Head of caudate nucleus (tissue), 42 donors: ENCODE measurements around the gene GPR63.
A peak's percentile ranks its signal among the peaks of the same experiment; 100 is the strongest.
"Not testable (repeated sequence)": the region's sequence is repeated elsewhere in the genome, so short reads cannot be mapped to it uniquely, and the experiment has no call there.

Source experiments
- DNase-seq, 42 donors: peaks; one replicate each; pipeline versions ENCODE4 v3.0.0 to v3.0.0-alpha.2; 2020 to 2021; ENCODE audit warnings: mixed read lengths in 7 of 42
- intact Hi-C: fragments of 100-400 bp; cut with DNase I; formaldehyde crosslinking; loops from one replicate; pipeline ENCODE4 v1.15.0; 2022

The GPR63 gene

GRCh38 chr6:96837081-96837971 is at the start of gene GPR63:
TSS of gene GPR63 (minus strand) at chr6:96837477. CDS start at chr6:96799731, 37,746 bp downstream.
- peak; percentile 46 to 92 (median 77) for DNase-seq
- intact Hi-C loops: no loop called here

- intact Hi-C loops: no loop called here
- no peak for DNase-seq
These were observed 49.2 kb upstream of the GPR63 start for GRCh38 chr6:96886519-96886918.

DNA sequence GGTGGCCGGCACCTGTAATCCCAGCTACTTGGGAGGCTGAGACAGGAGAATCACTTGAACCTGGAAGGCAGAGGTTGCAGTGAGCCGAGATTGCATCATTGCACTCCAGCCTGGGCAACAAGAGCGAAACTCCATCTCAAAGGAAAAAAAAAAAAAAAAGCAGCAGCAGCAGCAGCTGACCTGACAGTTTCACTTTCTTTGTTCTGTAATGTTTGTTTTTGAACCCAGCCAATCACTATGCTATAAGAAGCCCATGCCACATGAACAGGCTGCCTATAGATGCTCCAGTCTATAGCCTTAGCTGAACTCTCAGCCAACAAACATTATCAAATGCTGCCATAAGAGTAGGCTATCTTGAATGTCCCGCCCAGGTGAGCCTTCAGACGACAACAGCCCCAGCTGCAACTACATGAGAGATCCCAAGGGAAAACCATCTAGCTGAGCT is 47.9 kb upstream of the GPR63 start:
- DNase-seq, intact Hi-C loops: not testable (repeated sequence)

- intact Hi-C loops: no loop called here
- peak in 2 of 42 donors; percentile 24 to 37 for DNase-seq
These were observed 40.9 kb upstream of the GPR63 start for GRCh38 chr6:96878143-96878542.

DNA sequence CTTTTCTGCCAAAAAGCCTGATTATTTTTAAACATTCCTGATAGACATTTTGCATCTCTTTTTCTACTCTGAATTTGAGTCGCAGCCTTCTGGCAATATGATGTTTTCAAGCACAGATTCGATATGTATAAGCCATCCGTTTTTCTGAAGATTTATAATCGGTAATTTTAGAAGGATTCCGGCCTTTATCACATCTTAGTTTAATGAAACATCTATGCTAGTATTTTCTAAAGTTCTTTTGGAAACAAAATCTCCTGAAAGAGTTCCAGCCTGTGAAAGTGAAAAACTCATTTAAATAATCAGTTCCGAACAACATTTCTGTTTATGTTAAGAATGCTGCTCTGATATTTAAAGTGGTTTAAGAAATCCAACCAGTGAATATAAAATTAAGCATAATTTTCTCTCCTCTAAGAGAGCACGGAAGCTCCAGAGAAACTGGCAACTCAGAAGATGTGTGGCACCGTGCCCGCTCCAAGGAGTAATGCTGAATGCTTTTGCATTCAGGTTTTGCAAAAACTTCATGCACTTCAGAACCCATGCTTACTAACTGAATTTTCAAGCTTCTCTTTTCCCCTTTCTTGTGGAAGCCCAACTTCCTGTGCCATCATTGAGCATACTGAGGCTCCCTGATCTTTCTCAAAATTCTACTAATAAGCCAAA is 39.7 kb upstream of the GPR63 start:
- DNase-seq: peak in 28 of 42 donors; percentile 6 to 59 (median 23)
- intact Hi-C loops: no loop called here

DNA sequence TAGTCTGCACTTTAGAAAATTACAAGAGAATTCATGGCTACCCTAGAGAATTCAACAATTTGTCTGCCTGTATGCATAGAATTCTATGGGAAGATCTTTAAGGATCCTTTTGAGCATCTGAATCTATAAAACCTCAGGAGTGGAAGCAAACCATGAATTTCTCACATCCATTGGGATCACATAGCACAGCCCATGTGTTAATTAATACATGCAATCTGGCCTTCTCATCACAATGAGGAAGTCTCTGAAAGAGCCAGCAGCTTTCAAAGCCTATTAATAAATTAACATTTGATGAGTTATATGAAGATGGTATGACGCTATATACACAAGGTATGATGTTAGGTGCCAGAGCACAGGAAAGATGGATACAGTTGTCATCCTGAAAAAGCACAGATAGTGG is 35.7 kb upstream of the GPR63 start:
- no peak for DNase-seq
- intact Hi-C loops: no loop called here

- intact Hi-C loops: no loop called here
- DNase-seq: no peak
These were observed 27.8 kb upstream of the GPR63 start for GRCh38 chr6:96865055-96865405.

- intact Hi-C loops: no loop called here
- no peak for DNase-seq
These were observed 27.2 kb upstream of the GPR63 start for GRCh38 chr6:96864216-96865054.

GRCh38 chr6:96862560-96862959 is 25.3 kb upstream of the GPR63 start:
- no peak for DNase-seq
- intact Hi-C loops: no loop called here

- DNase-seq: no peak
- intact Hi-C loops: no loop called here
These were observed 24.3 kb upstream of the GPR63 start for GRCh38 chr6:96861588-96861987.

GRCh38 chr6:96856856-96857255 is 19.6 kb upstream of the GPR63 start:
- intact Hi-C loops: no loop called here
- DNase-seq: no peak

DNA sequence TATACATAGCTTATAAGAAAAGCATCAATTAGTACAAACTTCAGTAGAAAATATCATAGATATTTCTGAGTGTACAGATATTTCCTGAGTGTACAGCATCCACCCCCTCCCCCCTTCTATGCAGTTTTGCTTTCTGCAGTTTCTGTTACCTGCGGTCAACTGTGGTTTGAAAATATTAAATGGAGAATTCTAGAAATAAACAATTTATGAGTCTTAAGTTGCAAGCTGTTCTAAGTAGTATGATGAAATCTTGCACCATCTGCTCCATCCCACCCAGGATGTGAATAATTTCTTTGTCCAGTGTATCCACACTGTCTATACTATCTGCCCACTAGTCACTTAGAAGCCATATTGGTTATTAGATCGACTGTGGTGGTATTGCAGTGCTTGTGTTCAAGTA is 15.8 kb upstream of the GPR63 start:
- DNase-seq: no peak
- intact Hi-C loops: no loop called here

- intact Hi-C loops: no loop called here
- DNase-seq: no peak
These were observed 15.3 kb upstream of the GPR63 start for GRCh38 chr6:96852605-96853004.

DNA sequence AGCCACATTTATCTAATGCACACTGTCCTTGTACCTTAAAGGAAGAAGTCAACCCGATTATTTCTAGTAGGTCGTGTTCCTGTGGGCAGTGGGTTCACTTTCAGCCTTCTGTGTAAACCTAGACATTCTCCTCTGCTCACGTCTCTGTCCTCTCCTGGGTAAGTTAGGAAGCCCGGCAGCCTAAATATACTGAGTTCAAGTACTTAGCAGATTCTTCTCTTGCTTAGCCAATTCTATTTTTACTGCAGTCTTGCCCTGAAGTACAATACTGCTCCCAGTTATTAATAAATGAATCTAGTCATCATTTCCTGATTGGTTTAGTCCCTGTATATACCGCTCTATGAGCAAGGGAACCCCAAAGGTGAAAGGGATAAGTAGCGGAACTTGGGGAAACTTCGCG is 14.6 kb upstream of the GPR63 start:
- intact Hi-C loops: no loop called here
- no peak for DNase-seq

DNA sequence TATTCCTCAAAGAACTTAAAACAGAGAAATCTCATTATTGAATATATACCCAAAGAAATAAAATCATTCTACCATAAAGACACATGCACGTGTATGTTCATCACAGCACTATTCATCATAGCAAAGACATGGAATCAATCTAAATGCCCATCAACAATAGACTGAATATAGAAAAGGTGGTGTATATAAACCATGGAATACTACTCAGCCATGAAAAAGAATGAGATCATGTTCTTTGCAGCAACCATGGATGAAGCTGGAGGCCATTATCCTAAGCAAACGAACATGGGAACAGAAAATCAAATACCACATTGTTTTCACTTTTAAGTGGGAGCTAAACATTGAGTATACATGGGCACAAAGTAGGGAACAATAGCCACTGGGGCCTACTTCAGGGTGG is 12.3 kb upstream of the GPR63 start:
- intact Hi-C loops: no loop called here
- no peak for DNase-seq

DNA sequence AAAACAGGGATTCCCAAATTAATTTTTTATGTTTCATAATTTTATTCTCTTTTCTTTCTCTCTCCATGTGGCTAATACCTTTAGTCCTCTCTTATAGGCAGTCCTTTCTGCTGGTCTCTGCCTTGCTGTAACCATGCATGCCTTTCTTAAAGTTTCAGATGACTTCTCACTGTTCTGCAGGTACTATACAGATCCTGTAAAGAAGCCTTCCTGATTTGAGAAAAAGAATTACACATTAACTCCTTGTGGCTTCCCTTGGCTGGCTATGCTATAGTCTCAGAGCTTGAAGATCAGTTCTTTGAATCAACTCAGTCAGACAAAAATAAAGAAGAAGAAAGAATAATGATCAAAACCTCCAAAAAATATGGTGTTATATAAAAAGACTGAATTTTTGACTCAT is 7.3 kb upstream of the GPR63 start:
- intact Hi-C loops: no loop called here
- no peak for DNase-seq

DNA sequence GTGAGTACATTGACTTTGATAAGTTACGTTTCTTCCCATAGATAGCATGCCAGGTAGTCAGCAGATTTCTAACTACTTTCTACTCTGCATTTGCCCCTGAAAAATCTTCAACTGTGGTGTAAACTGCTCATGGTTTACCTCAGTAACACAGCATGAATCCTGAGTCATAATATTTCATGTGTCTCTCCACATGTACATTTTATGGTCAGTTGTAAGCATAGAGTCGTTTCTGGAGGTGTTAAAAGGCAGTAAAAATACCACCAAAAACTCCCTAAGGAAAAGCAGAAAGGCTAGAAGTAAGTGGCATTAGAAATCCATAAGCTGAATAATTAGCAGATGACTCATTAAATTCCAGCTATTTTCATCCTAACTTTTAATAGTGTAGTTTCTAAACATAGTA is 4.1 kb upstream of the GPR63 start:
- intact Hi-C loops: no loop called here
- no peak for DNase-seq

DNA sequence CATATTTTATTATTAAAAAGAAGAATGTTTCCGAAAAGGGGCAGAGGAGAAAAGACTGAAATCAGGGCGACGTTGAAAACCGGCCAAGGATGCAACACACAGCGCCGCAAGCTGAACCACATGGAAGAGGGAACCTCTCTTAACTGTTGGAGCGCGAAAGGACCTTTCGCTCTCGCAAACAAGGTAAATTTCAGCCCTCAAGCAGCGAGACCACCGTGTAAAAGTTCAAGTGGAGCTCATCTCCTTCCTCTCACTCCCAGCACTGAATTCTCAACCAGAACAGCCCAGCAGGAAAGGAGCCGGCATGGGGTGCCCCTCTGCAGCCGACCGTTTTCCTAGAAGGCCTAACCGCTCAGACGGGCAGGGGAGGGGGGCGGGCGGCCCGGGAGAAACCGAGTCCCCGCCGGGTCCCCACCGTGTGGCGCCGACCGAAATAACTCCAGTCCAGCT is 621 bp downstream of the GPR63 start:
- intact Hi-C loops: no loop called here
- peak in 39 of 42 donors; percentile 6 to 71 (median 33) for DNase-seq

DNA sequence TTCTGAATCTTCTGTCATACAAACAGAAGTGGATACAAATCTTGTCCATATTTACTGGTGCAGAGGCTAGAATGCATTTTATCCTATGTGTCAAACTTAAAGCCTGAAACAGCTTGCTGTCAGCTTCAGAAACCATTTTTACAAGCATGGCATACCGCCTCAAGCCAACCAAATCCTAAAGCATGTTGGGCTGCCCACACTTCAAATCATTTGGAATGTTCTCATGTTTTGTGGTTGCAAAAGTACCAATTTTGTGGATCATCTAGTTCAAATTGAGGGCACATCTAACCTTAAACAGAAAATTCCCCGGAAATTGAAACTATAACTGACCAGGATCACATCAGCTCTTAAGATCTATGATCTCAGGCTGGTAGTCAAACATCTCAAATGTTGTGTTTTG is 3.2 kb downstream of the GPR63 start:
- intact Hi-C loops: no loop called here

GRCh38 chr6:96832780-96833179 is 4.5 kb downstream of the GPR63 start:
- intact Hi-C loops: no loop called here

More for the DNA sequence above, 3.2 kb downstream of the GPR63 start:
- DNase-seq: no peak

More at GRCh38 chr6:96832780-96833179, 4.5 kb downstream of the GPR63 start:
- no peak for DNase-seq
